ENCODE measurements around the gene MIF4GD.
A peak's percentile ranks its signal among the peaks of the same experiment; 100 is the strongest.

Gene MIF4GD

GRCh38 chr17:75252039-75252816 lies 18.8 kb downstream of the MIF4GD start:
- no peak for TF ChIP-seq CTCF (conservative IDR thresholded peaks at IDR 0.05; ENCODE audit: low read depth, low read length)
- no peak for DNase-seq (ENCODE audit: low read depth)
- no peak overlapping the region for H3K4me3 ChIP-seq (ENCODE audit: low read depth, low read length)

GRCh38 chr17:75250009-75250471 lies 21.0 kb downstream of the MIF4GD start:
- DNase-seq (ENCODE audit: low read depth): peak; percentile 70
- no peak for TF ChIP-seq CTCF (conservative IDR thresholded peaks at IDR 0.05; ENCODE audit: low read depth, low read length)
- peak overlapping the region; percentile 29 for H3K4me3 ChIP-seq (ENCODE audit: low read depth, low read length)

GRCh38 chr17:75249564-75249963 lies 21.5 kb downstream of the MIF4GD start:
- TF ChIP-seq CTCF (conservative IDR thresholded peaks at IDR 0.05; ENCODE audit: low read depth, low read length): no peak
- H3K4me3 ChIP-seq (ENCODE audit: low read depth, low read length): no peak overlapping the region
- DNase-seq (ENCODE audit: low read depth): no peak

- no peak for DNase-seq (ENCODE audit: low read depth)
- TF ChIP-seq CTCF (conservative IDR thresholded peaks at IDR 0.05; ENCODE audit: low read depth, low read length): no peak
- H3K4me3 ChIP-seq (ENCODE audit: low read depth, low read length): no peak overlapping the region
These were observed 24.6 kb downstream of the MIF4GD start for GRCh38 chr17:75246404-75246803.

GRCh38 chr17:75245011-75245410 lies 26.0 kb downstream of the MIF4GD start:
- H3K4me3 ChIP-seq (ENCODE audit: low read depth, low read length): no peak overlapping the region
- TF ChIP-seq CTCF (conservative IDR thresholded peaks at IDR 0.05; ENCODE audit: low read depth, low read length): no peak
- no peak for DNase-seq (ENCODE audit: low read depth)

GRCh38 chr17:75244133-75244866 lies 26.7 kb downstream of the MIF4GD start:
- no peak overlapping the region for H3K4me3 ChIP-seq (ENCODE audit: low read depth, low read length)
- no peak for DNase-seq (ENCODE audit: low read depth)
- TF ChIP-seq CTCF (conservative IDR thresholded peaks at IDR 0.05; ENCODE audit: low read depth, low read length): no peak

Measured in choroid plexus epithelial cell (primary cell).